HCT116 (cell line): ENCODE data around the gene B3GALT6. TPM values are rescaled to one million over a fixed set of nuclear protein-coding genes. Genes with fewer than 3 reads are reported as not detected.

Source experiments
- ATAC-seq: fragments of 200-7000 bp; cut with Tn5 transposase; 2 replicates; pipeline ENCODE4 v1.9.1; 2020; ENCODE audit warnings: mild to moderate bottlenecking, moderate library complexity
- BruUV-seq: library from RNA; stranded (reverse); fragments of 400-500 nt; replicated peaks from 2 replicates; lab custom pipeline; 2021; lab: Mats Ljungman, UMichigan
- CTCF ChIA-PET: fragments of 300-600 bp; sonication (Branson Sonifier 250); formaldehyde crosslinking; loops from one replicate; lab custom pipeline; 2021; ENCODE audit warnings: antibody characterized with exemption; lab: Charles Lee
- POLR2A ChIA-PET: fragments of 300-600, 350-600 bp; sonication (Branson Sonifier 250); formaldehyde crosslinking; loops from one replicate; lab custom pipeline; 2021; ENCODE audit warnings: antibody characterized with exemption; lab: Charles Lee
- RAD21 ChIA-PET, 2 experiments: fragments of 300-600 bp; sonication (Branson Sonifier 250); formaldehyde crosslinking; loops; one replicate each; lab custom pipeline; 2023; ENCODE audit warnings: low total read pairs in 2 of 2; ENCODE audit not compliant: uncharacterized antibody in 2 of 2, unreplicated experiment in 2 of 2, low non-redundant PET in 1 of 2; lab: Charles Lee
- DNase-seq: peaks from one replicate; pipeline ENCODE4 v3.0.0-alpha.2; 2010; ENCODE audit warnings: low read depth, low spot score
- H2AFZ ChIP-seq: fragments of 200-600 bp; shearing (Covaris generic), sonication (generic); 2 replicates; pipeline ENCODE4 v1.6.1; 2017; ENCODE audit warnings: low read depth, mixed run types, mixed read lengths, antibody characterized with exemption, low read length; ENCODE audit not compliant: poor library complexity, severe bottlenecking
- H3K27ac ChIP-seq: 2 replicates; pipeline ENCODE4 v1.5.1; 2012; ENCODE audit warnings: low read depth, low read length
- H3K27me3 ChIP-seq: fragments of 200-600 bp; sonication (generic); 2 replicates; pipeline ENCODE4 v1.6.1; 2016; ENCODE audit warnings: mixed run types, low read length, mixed read lengths; ENCODE audit not compliant: insufficient read depth
- H3K36me3 ChIP-seq, 2 experiments: fragments of 200-500 bp in 1 of 2; fragments of 200-600 bp in 1 of 2; sonication (Bioruptor generic) in 1 of 2; sonication (generic) in 1 of 2; 2 replicates each; pipeline versions ENCODE4 v1.5.1 to v1.6.1; 2014 to 2016; ENCODE audit warnings: low read length in 2 of 2, inconsistent platforms in 1 of 2, mixed read lengths in 1 of 2, mixed run types in 1 of 2; ENCODE audit not compliant: insufficient read depth in 2 of 2, control insufficient read depth in 1 of 2
- H3K4me1 ChIP-seq, 2 experiments: fragments of 200-600 bp in 1 of 2; sonication (generic) in 1 of 2; 2 replicates each; pipeline versions ENCODE4 v1.5.1 to v1.6.1; 2012 to 2017; ENCODE audit warnings: low read length in 2 of 2, inconsistent platforms in 1 of 2, mild to moderate bottlenecking in 1 of 2, mixed read lengths in 1 of 2, mixed run types in 1 of 2, moderate library complexity in 1 of 2; ENCODE audit not compliant: insufficient read depth in 2 of 2, control insufficient read depth in 1 of 2
- H3K4me2 ChIP-seq: fragments of 200-600 bp; sonication (generic); 2 replicates; pipeline ENCODE4 v1.6.1; 2017; ENCODE audit warnings: mixed run types, low read length, mixed read lengths
- H3K4me3 ChIP-seq, 2 experiments: fragments of 200-600 bp in 1 of 2; sonication (generic) in 1 of 2; replicated peaks in 1 of 2; 2 replicates each; pipeline ENCODE4 v1.5.1; 2011 to 2016; ENCODE audit warnings: low read length in 2 of 2, control low read depth in 1 of 2, low read depth in 1 of 2, mild to moderate bottlenecking in 1 of 2, mixed read lengths in 1 of 2, mixed run types in 1 of 2
- H3K79me2 ChIP-seq: fragments of 200-600 bp; sonication (generic); 2 replicates; pipeline ENCODE4 v1.6.1; 2017; ENCODE audit warnings: mild to moderate bottlenecking, mixed run types, low read length, moderate library complexity, mixed read lengths; ENCODE audit not compliant: insufficient read depth
- H3K9ac ChIP-seq: fragments of 200-600 bp; sonication (generic); 2 replicates; pipeline ENCODE4 v1.6.1; 2016; ENCODE audit warnings: low read length, mixed read lengths
- H3K9me2 ChIP-seq: fragments of 200-600 bp; sonication (generic), shearing (Covaris generic); 2 replicates; pipeline ENCODE4 v1.6.1; 2017; ENCODE audit warnings: mixed run types, mild to moderate bottlenecking, moderate library complexity; ENCODE audit not compliant: insufficient read depth
- H3K9me3 ChIP-seq, 2 experiments: fragments of 200-500 bp in 1 of 2; fragments of 200-600 bp in 1 of 2; sonication (Bioruptor generic) in 1 of 2; sonication (generic) in 1 of 2; 2 replicates each; pipeline ENCODE4 v1.6.1; 2014 to 2017; ENCODE audit warnings: low read length in 2 of 2, mixed read lengths in 2 of 2, inconsistent platforms in 1 of 2, low read depth in 1 of 2, mild to moderate bottlenecking in 1 of 2, mixed run types in 1 of 2, moderate library complexity in 1 of 2; ENCODE audit not compliant: control insufficient read depth in 1 of 2, insufficient read depth in 1 of 2
- H4K20me1 ChIP-seq: fragments of 200-600 bp; sonication (generic), shearing (Covaris generic); 2 replicates; pipeline ENCODE4 v1.6.1; 2017; ENCODE audit warnings: mixed run types, mild to moderate bottlenecking, moderate library complexity; ENCODE audit not compliant: insufficient read depth
- JUND ChIP-seq: IDR thresholded peaks from 2 replicates; pipeline ENCODE4 v1.6.1; 2012
- RAD21 ChIP-seq: IDR thresholded peaks from 2 replicates; pipeline ENCODE4 v1.6.1; 2012; ENCODE audit warnings: low read depth, mild to moderate bottlenecking
- SRF ChIP-seq: IDR thresholded peaks from 2 replicates; pipeline ENCODE4 v1.6.1; 2012; ENCODE audit warnings: low read depth
- intact Hi-C: fragments of 100-400 bp; cut with micrococcal nuclease; formaldehyde crosslinking; loops from 2 replicates; pipeline ENCODE4 v1.10.0; 2022
- total RNA-seq: library from RNA; stranded (reverse); gene quantifications from one replicate; pipeline ENCODE4 v1.2.1, GENCODE V29; 2021; ENCODE audit not compliant: unreplicated experiment
- TF ChIP-seq, protein P1 (sequence below): IDR thresholded peaks from 2 replicates; pipeline ENCODE4 v1.6.1; 2012; ENCODE audit warnings: low read depth
- TF ChIP-seq, protein P2 (sequence below), 3 experiments: fragments of 200-600 bp in 1 of 3; sonication (generic) in 1 of 3; IDR thresholded peaks in 2 of 3; conservative IDR thresholded peaks in 1 of 3; 2 replicates each; pipeline ENCODE4 v1.5.1; 2012 to 2017; ENCODE audit warnings: low read depth in 2 of 3, low read length in 2 of 3, antibody characterized with exemption in 1 of 3, borderline replicate concordance in 1 of 3, control low read depth in 1 of 3, mild to moderate bottlenecking in 1 of 3, mixed read lengths in 1 of 3, mixed run types in 1 of 3, moderate library complexity in 1 of 3; ENCODE audit not compliant: insufficient read depth in 1 of 3

Gene B3GALT6
- total RNA-seq, 1 experiment from 2014 or later, result 16.3 TPM

DNA sequence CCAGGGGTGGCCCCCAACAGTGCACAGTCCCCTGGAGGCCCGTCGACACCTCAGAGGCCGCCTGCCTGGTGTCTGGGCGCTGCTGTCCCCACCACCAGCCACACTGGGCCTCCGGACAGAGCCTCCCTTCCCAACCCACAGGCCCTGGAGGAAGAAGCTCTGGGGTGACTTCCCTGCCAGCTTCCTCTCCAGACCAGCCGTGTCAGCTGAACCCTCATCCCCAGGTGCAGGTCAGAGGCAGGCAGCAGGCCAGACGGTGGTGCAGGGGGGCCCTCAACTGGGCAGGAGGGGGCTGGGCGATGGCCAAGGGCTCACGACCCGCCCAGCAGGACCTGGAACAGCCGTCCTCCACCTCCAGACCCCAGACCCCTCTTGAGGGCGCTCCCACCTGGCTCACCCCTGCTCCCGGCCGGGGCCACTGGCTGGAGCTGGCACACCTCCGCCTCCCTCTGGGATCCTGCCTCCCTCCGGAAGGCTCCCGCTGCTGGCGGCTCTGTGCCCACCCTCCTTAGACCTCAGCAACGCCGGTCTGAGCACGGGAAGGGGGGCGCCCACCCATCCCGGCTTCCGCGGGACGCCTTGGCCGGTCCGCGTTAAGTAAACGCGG, 26.2 kb upstream of the B3GALT6 start:
- DNase-seq, result no peak
- Histone ChIP-seq H2AFZ (no peak overlapping the region), H3K4me1 (peaks cover 30 to 43% of the 10 kb centered on the region in 2 experiments), H3K36me3 (no peaks in the 10 kb centered on the region), H4K20me1 (no peaks in the 10 kb centered on the region), H3K9me2 (no peaks in the 10 kb centered on the region), H3K4me3 (peak overlapping the region; percentile 67 to 70), H3K27me3 (no peaks in the 10 kb centered on the region), H3K4me2 (peak overlapping the region; percentile 97), H3K27ac (peak overlapping the region; percentile 94), H3K9ac (peak overlapping the region; percentile 83), H3K9me3 (no peaks in the 10 kb centered on the region), H3K79me2 (peaks cover 8% of the 10 kb centered on the region; the same call in 1 of the 2 replicates)
- ChIA-PET CTCF (no interaction called here), RAD21 (no interaction called here), POLR2A (no interaction called here)
- intact Hi-C loops, result loop anchor here (5.0 kb wide), 1 partner anchor 44 kb away; no protein-coding TSS in a partner anchor
- TF ChIP-seq SRF (no peak), RAD21 (no peak), JUND (no peak)
- TF ChIP-seq, protein P1, sequence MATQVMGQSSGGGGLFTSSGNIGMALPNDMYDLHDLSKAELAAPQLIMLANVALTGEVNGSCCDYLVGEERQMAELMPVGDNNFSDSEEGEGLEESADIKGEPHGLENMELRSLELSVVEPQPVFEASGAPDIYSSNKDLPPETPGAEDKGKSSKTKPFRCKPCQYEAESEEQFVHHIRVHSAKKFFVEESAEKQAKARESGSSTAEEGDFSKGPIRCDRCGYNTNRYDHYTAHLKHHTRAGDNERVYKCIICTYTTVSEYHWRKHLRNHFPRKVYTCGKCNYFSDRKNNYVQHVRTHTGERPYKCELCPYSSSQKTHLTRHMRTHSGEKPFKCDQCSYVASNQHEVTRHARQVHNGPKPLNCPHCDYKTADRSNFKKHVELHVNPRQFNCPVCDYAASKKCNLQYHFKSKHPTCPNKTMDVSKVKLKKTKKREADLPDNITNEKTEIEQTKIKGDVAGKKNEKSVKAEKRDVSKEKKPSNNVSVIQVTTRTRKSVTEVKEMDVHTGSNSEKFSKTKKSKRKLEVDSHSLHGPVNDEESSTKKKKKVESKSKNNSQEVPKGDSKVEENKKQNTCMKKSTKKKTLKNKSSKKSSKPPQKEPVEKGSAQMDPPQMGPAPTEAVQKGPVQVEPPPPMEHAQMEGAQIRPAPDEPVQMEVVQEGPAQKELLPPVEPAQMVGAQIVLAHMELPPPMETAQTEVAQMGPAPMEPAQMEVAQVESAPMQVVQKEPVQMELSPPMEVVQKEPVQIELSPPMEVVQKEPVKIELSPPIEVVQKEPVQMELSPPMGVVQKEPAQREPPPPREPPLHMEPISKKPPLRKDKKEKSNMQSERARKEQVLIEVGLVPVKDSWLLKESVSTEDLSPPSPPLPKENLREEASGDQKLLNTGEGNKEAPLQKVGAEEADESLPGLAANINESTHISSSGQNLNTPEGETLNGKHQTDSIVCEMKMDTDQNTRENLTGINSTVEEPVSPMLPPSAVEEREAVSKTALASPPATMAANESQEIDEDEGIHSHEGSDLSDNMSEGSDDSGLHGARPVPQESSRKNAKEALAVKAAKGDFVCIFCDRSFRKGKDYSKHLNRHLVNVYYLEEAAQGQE, result no peak
- TF ChIP-seq, protein P2, sequence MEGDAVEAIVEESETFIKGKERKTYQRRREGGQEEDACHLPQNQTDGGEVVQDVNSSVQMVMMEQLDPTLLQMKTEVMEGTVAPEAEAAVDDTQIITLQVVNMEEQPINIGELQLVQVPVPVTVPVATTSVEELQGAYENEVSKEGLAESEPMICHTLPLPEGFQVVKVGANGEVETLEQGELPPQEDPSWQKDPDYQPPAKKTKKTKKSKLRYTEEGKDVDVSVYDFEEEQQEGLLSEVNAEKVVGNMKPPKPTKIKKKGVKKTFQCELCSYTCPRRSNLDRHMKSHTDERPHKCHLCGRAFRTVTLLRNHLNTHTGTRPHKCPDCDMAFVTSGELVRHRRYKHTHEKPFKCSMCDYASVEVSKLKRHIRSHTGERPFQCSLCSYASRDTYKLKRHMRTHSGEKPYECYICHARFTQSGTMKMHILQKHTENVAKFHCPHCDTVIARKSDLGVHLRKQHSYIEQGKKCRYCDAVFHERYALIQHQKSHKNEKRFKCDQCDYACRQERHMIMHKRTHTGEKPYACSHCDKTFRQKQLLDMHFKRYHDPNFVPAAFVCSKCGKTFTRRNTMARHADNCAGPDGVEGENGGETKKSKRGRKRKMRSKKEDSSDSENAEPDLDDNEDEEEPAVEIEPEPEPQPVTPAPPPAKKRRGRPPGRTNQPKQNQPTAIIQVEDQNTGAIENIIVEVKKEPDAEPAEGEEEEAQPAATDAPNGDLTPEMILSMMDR (IDR thresholded peaks at IDR 0.05 in 2 of 3, conservative IDR thresholded peaks at IDR 0.05 in 1 of 3; ENCODE audit: borderline replicate concordance in 1 of 3, insufficient read depth in 1 of 3, low read depth in 2 of 3, low read length in 2 of 3), result no peak
- peak; percentile 22 for ATAC-seq
- no TSS peak for BruUV-seq
